Coronary artery (tissue), 2 donors: Measurements from ENCODE around the gene VMP1.

Source experiments
- DNase-seq: peaks from one replicate; pipeline ENCODE4 v3.0.0-alpha.2; 2017; ENCODE audit warnings: low spot score
- H3K27ac ChIP-seq, 2 donors: fragments of 200-600 bp; sonication (generic); one replicate each; pipeline ENCODE4 v1.5.1; 2016 to 2019
- H3K4me3 ChIP-seq: fragments of 200-600 bp; sonication (generic); 2 replicates; pipeline ENCODE4 v1.5.1; 2016; ENCODE audit warnings: mild to moderate bottlenecking, moderate library complexity
- TF ChIP-seq, protein P1 (sequence below): fragments of 200-600 bp; sonication (generic); IDR thresholded peaks from one replicate; pipeline ENCODE4 v1.5.1; 2019; ENCODE audit warnings: antibody characterized with exemption

VMP1 gene

DNA sequence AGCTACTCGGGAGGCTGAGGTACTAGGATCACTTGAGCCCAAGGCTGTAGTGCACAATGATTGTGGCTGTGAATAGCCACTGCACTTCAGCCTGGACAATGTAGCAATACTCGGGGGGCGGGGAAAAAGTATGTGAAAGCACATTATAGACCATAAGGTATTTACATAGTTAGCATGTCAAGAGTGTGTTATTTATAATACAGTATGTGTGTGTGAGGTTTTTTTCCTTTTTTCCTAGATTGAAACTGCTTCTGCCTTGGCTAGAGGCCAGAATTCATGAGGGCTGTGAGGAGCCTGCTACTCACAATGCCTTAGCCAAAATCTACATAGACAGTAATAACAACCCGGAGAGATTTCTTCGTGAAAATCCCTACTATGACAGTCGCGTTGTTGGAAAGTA lies 30.7 kb upstream of the VMP1 start:
- no peak overlapping the region for H3K27ac ChIP-seq
- TF ChIP-seq, protein P1, sequence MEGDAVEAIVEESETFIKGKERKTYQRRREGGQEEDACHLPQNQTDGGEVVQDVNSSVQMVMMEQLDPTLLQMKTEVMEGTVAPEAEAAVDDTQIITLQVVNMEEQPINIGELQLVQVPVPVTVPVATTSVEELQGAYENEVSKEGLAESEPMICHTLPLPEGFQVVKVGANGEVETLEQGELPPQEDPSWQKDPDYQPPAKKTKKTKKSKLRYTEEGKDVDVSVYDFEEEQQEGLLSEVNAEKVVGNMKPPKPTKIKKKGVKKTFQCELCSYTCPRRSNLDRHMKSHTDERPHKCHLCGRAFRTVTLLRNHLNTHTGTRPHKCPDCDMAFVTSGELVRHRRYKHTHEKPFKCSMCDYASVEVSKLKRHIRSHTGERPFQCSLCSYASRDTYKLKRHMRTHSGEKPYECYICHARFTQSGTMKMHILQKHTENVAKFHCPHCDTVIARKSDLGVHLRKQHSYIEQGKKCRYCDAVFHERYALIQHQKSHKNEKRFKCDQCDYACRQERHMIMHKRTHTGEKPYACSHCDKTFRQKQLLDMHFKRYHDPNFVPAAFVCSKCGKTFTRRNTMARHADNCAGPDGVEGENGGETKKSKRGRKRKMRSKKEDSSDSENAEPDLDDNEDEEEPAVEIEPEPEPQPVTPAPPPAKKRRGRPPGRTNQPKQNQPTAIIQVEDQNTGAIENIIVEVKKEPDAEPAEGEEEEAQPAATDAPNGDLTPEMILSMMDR = no peak
- no peak for DNase-seq
- H3K4me3 ChIP-seq = no peak overlapping the region

DNA sequence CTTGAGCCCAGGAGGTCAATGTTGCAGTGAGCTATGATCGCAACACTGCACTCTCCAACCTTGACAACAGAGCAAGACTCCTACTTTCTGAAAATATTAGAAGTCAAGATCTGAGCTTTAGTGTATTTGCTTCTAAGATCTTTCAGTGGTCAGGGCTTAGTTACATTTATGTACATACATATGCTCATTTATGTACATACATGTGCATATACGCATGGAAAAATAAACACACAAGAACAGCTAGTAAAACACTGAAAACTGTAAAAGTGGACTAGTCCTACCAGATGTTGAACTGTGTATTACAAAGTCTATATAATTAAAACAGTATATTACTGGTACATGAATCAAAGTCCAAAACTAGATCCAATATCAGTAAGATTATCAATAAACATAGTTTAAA lies 28.5 kb upstream of the VMP1 start:
- Histone ChIP-seq H3K27ac (no peak overlapping the region), H3K4me3 (no peak overlapping the region)
- TF ChIP-seq, protein P1 = no peak
- no peak for DNase-seq

DNA sequence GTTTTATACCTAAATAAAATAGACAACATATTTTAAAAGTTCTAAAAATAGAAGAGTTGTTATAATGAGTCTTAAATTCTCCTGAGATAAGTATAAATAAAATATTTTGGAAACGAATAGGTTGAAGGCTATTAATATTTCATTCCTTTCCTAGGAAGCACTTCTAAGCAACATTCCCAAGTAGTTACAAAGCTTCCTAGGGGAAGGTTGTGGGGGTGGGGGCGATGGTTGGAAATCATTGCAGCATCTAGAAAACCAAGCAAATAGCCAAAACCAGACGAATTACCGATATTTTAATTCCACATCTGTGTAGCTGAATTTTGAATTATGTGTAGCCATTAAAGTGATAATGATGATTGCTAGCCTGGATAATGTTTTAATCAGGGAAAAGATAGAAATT lies 27.1 kb upstream of the VMP1 start:
- H3K4me3 ChIP-seq = no peak overlapping the region
- TF ChIP-seq, protein P1 = no peak
- DNase-seq = no peak
- no peak overlapping the region for H3K27ac ChIP-seq

GRCh38 chr17:59683283-59683682 lies 24.2 kb upstream of the VMP1 start:
- no peak for DNase-seq
- no peak overlapping the region for H3K27ac ChIP-seq
- H3K4me3 ChIP-seq = no peak overlapping the region
- TF ChIP-seq, protein P1 = no peak

DNA sequence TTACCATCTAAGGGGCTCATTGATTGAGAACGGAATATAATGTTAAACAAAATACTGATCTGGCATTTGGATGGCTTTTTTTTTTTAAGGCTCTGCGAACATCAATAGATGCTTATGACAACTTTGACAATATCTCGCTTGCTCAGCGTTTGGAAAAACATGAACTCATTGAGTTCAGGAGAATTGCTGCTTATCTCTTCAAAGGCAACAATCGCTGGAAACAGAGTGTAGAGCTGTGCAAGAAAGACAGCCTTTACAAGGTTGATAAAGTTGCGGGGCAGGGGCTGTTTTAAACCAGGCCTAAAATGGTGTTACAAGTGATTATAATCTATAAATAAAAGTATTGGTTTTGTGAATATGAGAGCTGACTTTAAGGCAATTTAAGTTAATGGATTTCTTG lies 22.5 kb upstream of the VMP1 start:
- H3K4me3 ChIP-seq = no peak overlapping the region
- DNase-seq = no peak
- TF ChIP-seq, protein P1 = no peak
- no peak overlapping the region for H3K27ac ChIP-seq

DNA sequence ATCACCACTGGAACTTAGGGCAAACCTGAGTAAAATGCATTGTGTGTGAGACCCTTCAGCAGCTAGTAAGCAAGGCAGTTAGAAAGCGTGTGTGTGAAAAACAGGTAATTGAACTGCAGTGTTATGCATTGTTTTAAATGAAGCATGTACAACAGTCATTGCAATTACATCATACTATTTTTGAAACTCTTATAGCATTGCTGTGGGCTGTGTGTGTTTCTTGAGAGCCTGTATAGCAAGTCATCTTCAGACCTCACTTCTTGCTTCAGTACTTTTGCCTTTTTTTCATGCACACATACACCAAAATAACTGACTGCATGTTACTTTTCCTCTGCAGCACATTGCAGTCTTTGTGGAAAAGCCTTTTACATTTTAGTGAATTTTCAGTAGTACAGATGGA lies 19.4 kb upstream of the VMP1 start:
- TF ChIP-seq, protein P1 = no peak
- H3K4me3 ChIP-seq = no peak overlapping the region
- no peak for DNase-seq
- H3K27ac ChIP-seq = no peak overlapping the region

DNA sequence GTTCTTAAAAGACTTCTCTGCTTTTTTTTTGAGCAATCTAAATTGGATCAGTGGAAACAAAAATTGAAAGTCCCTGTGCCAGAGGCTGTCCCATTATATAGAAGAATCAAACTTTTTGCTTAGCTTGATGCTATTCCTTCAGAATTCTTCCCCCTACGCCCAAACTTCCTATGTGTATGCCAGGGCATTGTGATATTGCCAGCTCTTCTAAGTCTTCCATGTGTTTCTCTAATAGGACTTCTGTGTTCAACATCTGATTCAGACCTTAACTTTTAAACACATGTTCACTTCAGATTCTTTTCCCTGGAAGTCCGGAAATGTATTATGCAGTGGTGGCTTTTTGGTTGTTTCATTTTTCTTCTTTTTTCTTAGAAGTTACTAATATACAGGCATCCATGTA lies 19.0 kb upstream of the VMP1 start:
- Histone ChIP-seq H3K27ac (no peak overlapping the region), H3K4me3 (no peak overlapping the region)
- no peak for DNase-seq
- TF ChIP-seq, protein P1 = no peak
